Measurements from ENCODE around the gene ZNF514. TPM values are rescaled to one million over a fixed set of nuclear protein-coding genes. Genes with fewer than 3 reads are reported as not detected.
"Not testable (repeated sequence)": the region's sequence is repeated elsewhere in the genome, so short reads cannot be mapped to it uniquely, and the experiment has no call there.

ZNF514 gene
- total RNA-seq, 1 donor from 2014 or later, result 25.4 TPM

DNA sequence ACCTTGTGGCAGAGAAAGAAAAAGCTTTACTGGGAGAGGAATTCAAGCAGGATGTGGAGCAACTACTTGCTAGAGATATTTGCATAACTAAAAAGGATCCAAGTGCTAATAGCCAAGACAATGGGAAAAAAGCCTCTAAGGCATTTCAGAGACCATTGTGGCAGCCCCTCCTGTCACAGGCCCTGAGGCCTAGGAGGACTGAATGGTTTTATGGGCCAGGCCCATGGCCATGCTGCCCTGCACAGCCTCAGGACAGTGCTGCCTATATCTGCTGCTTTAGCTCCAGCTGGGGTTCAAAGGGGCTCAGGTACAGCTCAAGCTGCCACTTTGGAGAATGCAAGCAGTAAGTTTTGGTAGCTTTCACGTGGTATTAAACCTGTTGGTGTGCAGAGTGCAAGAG lies 20.9 kb downstream of the ZNF514 start:
- DNase-seq (ENCODE audit: low spot score), result no peak

DNA sequence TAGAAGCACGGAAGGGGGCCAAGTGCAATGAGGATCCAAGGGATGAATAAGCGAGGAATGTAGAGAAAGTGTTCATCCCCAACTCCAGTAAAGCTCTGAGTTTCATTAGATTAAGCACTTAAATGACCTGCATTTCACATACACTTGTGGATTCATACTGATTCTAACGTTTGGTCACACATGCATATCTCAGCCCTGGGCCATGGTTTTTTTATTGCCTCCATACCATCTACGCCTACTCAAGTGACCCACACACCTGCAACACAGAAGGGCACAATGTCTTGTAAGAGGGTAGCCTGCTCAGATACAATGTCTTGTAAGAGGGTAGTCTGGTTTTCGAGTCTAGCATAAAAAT lies 37.5 kb downstream of the ZNF514 start:
- DNase-seq (ENCODE audit: low spot score), result no peak

DNA sequence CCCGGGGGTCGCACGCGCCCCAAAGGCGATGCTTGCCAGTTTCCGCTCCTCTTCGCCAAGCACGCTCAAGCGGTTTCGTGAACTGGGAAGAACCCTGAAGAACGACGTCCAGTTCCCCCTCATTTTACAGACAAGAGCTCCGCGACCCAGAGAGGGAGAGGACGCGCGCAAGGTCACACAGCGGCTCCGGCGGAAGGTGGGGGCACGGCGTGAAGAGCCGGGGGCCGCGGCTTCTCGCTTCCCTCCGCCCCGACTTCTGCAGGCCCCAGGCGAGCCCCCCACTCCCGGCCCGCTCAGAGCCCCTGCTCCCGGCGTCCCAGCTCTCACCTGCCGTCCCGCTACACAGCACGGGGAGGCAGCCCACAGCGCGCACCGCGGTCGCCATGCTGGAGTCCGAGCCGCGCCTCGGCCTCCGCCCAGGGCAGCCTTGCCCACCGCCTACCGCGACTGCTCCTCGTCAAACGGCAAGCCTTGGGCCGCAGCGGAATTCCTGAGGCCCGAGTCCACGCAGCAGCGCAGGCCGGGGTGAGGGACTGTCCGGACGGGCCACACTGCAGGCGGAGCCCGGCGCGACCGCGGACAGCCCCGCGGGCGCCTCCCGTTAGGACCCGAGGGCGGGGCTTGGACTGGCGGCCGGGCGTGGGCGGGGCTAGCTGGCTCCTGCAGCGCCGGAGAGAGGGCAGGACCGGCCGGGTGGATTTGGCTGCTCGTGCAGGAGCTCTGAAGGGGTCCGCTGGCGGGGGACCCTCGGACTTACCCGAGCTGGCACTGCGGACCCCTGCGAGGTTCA lies 38.0 kb downstream of the ZNF514 start, which contains the start of gene MRPS5:
Gene MRPS5, minus strand, starts transcription at position 402 of the 790 bp plus-strand sequence. Its CDS starts 17 bp downstream, at position 385.
- peak; percentile 82 for DNase-seq (ENCODE audit: low spot score)

DNA sequence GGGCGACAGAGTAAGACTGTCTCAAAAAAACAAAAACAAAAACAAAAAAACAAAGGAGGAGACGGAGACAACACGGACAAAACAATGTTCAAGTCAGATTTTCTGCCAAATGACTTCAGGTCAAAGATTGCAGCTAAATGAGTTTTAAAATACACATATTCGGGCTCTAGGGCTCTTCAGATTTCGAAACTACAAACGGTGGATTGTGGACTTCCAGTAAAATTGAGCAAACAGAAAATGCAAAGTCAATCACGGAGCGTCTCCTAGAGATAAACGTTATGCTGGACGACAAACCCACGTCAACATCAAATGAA lies 38.6 kb downstream of the ZNF514 start:
- DNase-seq (ENCODE audit: low spot score), result no peak

DNA sequence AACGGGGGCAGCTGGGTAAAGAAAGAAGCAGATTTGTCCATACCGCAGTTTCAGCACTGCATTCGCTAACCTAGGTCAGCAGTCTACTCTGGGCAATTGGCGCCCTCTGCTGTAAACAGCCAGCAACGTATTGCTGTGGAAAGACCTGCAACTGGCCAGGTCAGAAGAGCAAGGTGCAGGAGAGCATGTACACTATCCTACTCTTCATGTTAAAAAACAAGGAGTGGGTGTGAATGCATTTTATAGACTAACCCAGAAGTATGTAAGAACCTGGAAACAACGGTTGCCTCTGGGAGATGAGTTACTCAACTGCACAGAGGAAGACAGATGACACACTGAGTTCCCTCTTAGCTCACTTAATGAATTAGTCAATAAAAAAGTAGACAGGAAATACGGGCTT lies 44.2 kb downstream of the ZNF514 start:
- DNase-seq (ENCODE audit: low spot score), result peak; percentile 68

DNA sequence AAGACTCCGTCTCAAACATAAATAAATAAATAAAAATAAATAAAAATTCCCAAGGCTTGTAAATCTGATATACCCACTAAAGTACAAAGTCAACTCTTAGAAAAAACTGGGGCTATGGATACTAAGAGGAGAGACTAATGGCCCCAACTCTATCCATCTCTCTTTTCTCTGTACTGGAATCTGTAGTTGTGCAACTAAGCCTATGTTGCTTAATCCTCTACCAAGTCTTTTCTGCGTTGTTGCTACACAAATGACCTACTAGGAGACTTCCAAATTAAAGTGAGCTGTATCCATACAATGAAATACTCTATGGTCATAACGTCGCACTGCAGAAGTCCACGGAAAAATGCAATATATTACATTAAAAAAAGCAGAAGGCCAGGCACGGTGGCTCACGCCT lies 46.2 kb downstream of the ZNF514 start:
- DNase-seq (ENCODE audit: low spot score), result no peak

DNA sequence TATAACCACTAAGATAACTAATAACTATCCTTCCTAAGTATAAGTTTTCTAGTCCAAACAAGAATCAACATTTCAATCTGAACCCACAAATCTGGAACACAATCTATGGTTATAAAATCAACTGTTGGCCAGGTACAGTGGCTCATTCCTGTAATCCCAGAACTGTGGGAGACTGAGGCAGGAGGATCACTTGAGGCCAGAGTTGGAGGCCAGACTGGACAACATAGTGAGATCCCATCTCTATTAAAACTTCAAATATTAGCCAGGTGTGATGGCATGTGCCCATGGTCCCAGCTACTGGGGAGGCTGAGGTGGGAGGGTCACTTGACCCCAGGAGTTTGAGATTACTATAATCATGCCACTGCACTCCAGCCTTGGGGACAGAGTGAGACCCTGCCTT lies 49.3 kb downstream of the ZNF514 start:
- DNase-seq (ENCODE audit: low spot score), result no peak

DNA sequence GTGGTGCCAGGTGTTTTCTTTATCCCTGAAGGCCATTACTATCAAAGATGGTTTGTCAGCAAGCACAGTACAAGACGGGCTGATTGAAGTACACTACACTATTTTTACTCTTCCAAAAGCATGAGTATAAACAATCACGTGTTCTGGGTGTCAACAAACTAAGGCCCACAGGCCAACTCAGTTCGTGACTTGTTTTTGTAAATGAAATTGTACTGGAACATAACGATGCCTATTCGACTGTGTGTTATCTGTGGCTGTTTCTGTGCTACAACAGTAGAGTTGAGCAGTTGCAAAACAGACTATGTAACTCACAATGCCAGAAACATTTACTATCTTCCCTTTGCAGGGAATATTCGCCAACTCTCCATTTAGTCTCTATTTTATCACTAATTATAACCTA lies 50.4 kb downstream of the ZNF514 start:
- no peak for DNase-seq (ENCODE audit: low spot score)

DNA sequence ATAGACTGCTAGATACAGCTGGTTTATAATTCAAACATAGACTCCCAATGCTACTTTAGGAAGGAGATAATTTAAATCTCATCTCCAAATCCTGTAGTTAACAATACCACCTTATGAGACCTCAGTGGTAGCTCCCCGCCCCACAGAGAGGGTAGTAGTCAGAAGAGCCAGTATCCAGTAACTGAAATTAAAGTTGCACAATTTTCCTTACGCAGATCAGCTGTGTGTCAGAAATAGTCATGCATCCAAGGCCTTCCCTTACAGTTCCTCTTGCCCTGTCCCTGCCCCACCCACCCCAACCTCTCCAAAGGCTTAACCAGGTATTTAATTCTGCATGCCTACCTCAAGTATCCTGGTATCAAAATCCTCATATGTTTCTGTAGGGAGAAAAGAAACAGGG lies 53.6 kb downstream of the ZNF514 start:
- DNase-seq (ENCODE audit: low spot score), result no peak

DNA sequence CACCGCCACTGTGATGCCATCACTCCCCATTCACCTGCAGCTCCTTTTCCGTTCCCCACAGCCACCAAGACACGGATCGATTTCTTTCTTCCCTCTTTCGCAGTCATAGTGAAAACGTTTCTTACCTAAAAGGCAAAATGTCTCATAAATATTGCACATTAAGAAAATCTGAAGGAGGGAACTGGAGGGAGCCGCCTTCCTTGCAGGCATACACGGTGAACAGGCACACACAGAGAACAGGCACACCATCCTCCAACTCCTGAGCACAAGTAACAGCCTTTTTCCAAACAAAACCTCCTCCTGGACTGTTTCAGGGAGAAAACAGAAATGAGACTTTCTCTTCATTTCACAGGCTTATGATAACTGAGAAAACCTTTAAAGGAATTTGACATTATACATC lies 55.0 kb downstream of the ZNF514 start:
- no peak for DNase-seq (ENCODE audit: low spot score)

DNA sequence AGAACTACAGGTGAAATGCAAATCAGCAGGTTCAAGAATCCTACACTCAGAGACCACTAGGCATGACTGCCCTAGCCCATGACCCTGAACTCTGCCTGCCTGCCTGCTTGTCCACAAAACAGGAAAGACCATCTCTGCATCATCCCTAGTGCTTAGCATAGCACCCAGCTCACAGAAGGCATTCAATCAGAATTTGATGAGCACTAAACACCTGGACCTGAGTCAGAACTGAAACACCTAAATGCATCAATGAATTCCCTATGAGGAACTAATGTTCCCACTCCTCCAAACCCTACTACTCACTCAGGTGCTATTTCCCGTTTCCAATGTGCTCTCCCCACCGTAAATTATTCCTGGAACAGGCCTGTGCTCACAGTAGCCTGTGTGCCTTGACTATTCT lies 59.7 kb downstream of the ZNF514 start:
- no peak for DNase-seq (ENCODE audit: low spot score)

DNA sequence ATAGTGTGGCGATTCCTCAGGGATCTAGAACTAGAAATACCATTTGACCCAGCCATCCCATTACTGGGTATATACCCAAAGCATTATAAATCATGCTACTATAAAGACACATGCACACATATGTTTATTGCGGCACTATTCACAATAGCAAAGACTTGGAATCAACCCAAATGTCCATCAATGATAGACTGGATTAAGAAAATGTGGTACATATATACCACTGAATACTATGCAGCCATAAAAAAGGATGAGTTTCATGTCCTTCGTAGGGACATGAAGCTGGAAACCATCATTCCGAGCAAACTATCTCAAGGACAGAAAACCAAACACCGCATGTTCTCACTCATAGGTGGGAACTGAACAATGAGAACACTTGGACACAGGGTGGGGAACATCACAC lies 61.4 kb downstream of the ZNF514 start:
- not testable (repeated sequence) for DNase-seq (ENCODE audit: low spot score)

Other genes starting within 250 kb of the ZNF514 start
- 2.9 TPM for gene MAL, start 134.1 kb downstream of the ZNF514 start, total RNA-seq
- 54.0 TPM for gene MRPS5, start 38.0 kb downstream of the ZNF514 start, total RNA-seq
- 4.9 TPM for gene ZNF2, start 6.0 kb upstream of the ZNF514 start, total RNA-seq
- gene ZNF892, start 47.7 kb upstream of the ZNF514 start, total RNA-seq, result 7.8 TPM
- gene PROM2, start 114.6 kb upstream of the ZNF514 start, total RNA-seq, result 202 TPM
- gene KCNIP3, start 137.5 kb upstream of the ZNF514 start, total RNA-seq, result 24.3 TPM
- gene FAHD2A, start 242.9 kb upstream of the ZNF514 start, total RNA-seq, result 47.4 TPM

Measured in mucosa of gallbladder (tissue), 1 donor.